ENCODE measurements around the gene KSR2.

The KSR2 gene

GRCh38 chr12:117744418-117744817, 224.4 kb downstream of the KSR2 start:
- H3F3A ChIP-seq (ENCODE audit: control insufficient read depth, insufficient read depth) = no peaks in the 10 kb centered on the region
- TF ChIP-seq CTCF (IDR thresholded peaks at IDR 0.05; ENCODE audit: low read depth, low read length, poor library complexity, severe bottlenecking) = no peak
- TF ChIP-seq EZH2phosphoT487 (IDR thresholded peaks at IDR 0.05; ENCODE audit: borderline replicate concordance, low read length) = no peak

GRCh38 chr12:117743761-117744160, 225.0 kb downstream of the KSR2 start:
- H3K4me2 ChIP-seq (ENCODE audit: low read length) = no peak overlapping the region
- TF ChIP-seq CTCF (IDR thresholded peaks at IDR 0.05; ENCODE audit: low read depth, low read length, poor library complexity, severe bottlenecking) (no peak), EZH2phosphoT487 (IDR thresholded peaks at IDR 0.05; ENCODE audit: borderline replicate concordance, low read length) (no peak)
- no peaks in the 10 kb centered on the region for H3F3A ChIP-seq (ENCODE audit: control insufficient read depth, insufficient read depth)
- H3K27me3 ChIP-seq (ENCODE audit: control insufficient read depth, low read length) = no peaks in the 10 kb centered on the region
- no peak overlapping the region for H3K27ac ChIP-seq (ENCODE audit: low read depth, low read length)
- no peaks in the 10 kb centered on the region for H3K9me2 ChIP-seq (replicated peaks; ENCODE audit: control insufficient read depth, low read length)
- no peaks in the 10 kb centered on the region for H4K20me1 ChIP-seq (ENCODE audit: control insufficient read depth, insufficient read depth, low read depth, low read length)
- no peak overlapping the region for H3K4me3 ChIP-seq (ENCODE audit: low read length)
- no peaks in the 10 kb centered on the region for H3K79me2 ChIP-seq (ENCODE audit: control insufficient read depth, low read length)
- H3K36me3 ChIP-seq (ENCODE audit: control insufficient read depth, low read length) = no peaks in the 10 kb centered on the region
- no peaks in the 10 kb centered on the region for H3K4me1 ChIP-seq (ENCODE audit: control insufficient read depth, low read length)
- no peaks in the 10 kb centered on the region for H3K9me3 ChIP-seq (ENCODE audit: control insufficient read depth, insufficient read depth, low read length)

More at GRCh38 chr12:117744418-117744817, 224.4 kb downstream of the KSR2 start:
- no peaks in the 10 kb centered on the region for H3K36me3 ChIP-seq (ENCODE audit: control insufficient read depth, low read length)
- H4K20me1 ChIP-seq (ENCODE audit: control insufficient read depth, insufficient read depth, low read depth, low read length) = no peaks in the 10 kb centered on the region
- no peak overlapping the region for H3K27ac ChIP-seq (ENCODE audit: low read depth, low read length)
- no peaks in the 10 kb centered on the region for H3K9me3 ChIP-seq (ENCODE audit: control insufficient read depth, insufficient read depth, low read length)
- no peak overlapping the region for H3K4me3 ChIP-seq (ENCODE audit: low read length)
- H3K79me2 ChIP-seq (ENCODE audit: control insufficient read depth, low read length) = no peaks in the 10 kb centered on the region
- H3K4me1 ChIP-seq (ENCODE audit: control insufficient read depth, low read length) = no peaks in the 10 kb centered on the region
- H3K27me3 ChIP-seq (ENCODE audit: control insufficient read depth, low read length) = no peaks in the 10 kb centered on the region
- no peaks in the 10 kb centered on the region for H3K9me2 ChIP-seq (replicated peaks; ENCODE audit: control insufficient read depth, low read length)
- no peak overlapping the region for H3K4me2 ChIP-seq (ENCODE audit: low read length)

- Histone ChIP-seq H3K27me3 (ENCODE audit: control insufficient read depth, low read length) (no peaks in the 10 kb centered on the region), H4K20me1 (ENCODE audit: control insufficient read depth, insufficient read depth, low read depth, low read length) (no peaks in the 10 kb centered on the region), H3K9me3 (ENCODE audit: control insufficient read depth, insufficient read depth, low read length) (no peaks in the 10 kb centered on the region), H3K9me2 (replicated peaks; ENCODE audit: control insufficient read depth, low read length) (no peaks in the 10 kb centered on the region), H3K4me3 (ENCODE audit: low read length) (no peak overlapping the region), H3K4me2 (ENCODE audit: low read length) (no peak overlapping the region), H3K79me2 (ENCODE audit: control insufficient read depth, low read length) (no peaks in the 10 kb centered on the region), H3F3A (ENCODE audit: control insufficient read depth, insufficient read depth) (no peaks in the 10 kb centered on the region), H3K4me1 (ENCODE audit: control insufficient read depth, low read length) (no peaks in the 10 kb centered on the region), H3K36me3 (ENCODE audit: control insufficient read depth, low read length) (no peaks in the 10 kb centered on the region), H3K27ac (ENCODE audit: low read depth, low read length) (no peak overlapping the region)
- TF ChIP-seq EZH2phosphoT487 (IDR thresholded peaks at IDR 0.05; ENCODE audit: borderline replicate concordance, low read length) (no peak), CTCF (IDR thresholded peaks at IDR 0.05; ENCODE audit: low read depth, low read length, poor library complexity, severe bottlenecking) (no peak)
Measured at GRCh38 chr12:117742721-117743120, 226.1 kb downstream of the KSR2 start.

- TF ChIP-seq EZH2phosphoT487 (IDR thresholded peaks at IDR 0.05; ENCODE audit: borderline replicate concordance, low read length) = no peak
- TF ChIP-seq CTCF (IDR thresholded peaks at IDR 0.05; ENCODE audit: low read depth, low read length, poor library complexity, severe bottlenecking) = no peak
- H3K79me2 ChIP-seq (ENCODE audit: control insufficient read depth, low read length) = no peaks in the 10 kb centered on the region
- H4K20me1 ChIP-seq (ENCODE audit: control insufficient read depth, insufficient read depth, low read depth, low read length) = no peaks in the 10 kb centered on the region
Measured at GRCh38 chr12:117738233-117738632, 230.6 kb downstream of the KSR2 start.

More at GRCh38 chr12:117738233-117738632, 230.6 kb downstream of the KSR2 start:
- Histone ChIP-seq H3K9me3 (ENCODE audit: control insufficient read depth, insufficient read depth, low read length) (no peaks in the 10 kb centered on the region), H3F3A (ENCODE audit: control insufficient read depth, insufficient read depth) (no peaks in the 10 kb centered on the region), H3K27me3 (ENCODE audit: control insufficient read depth, low read length) (no peaks in the 10 kb centered on the region), H3K9me2 (replicated peaks; ENCODE audit: control insufficient read depth, low read length) (no peaks in the 10 kb centered on the region), H3K36me3 (ENCODE audit: control insufficient read depth, low read length) (no peaks in the 10 kb centered on the region), H3K4me1 (ENCODE audit: control insufficient read depth, low read length) (no peaks in the 10 kb centered on the region), H3K27ac (ENCODE audit: low read depth, low read length) (no peak overlapping the region), H3K4me2 (ENCODE audit: low read length) (no peak overlapping the region), H3K4me3 (ENCODE audit: low read length) (no peak overlapping the region)
